ENCODE measurements around the gene LPCAT4. TPM values are rescaled to one million over a fixed set of nuclear protein-coding genes. Genes with fewer than 3 reads are reported as not detected.
A peak's percentile ranks its signal among the peaks of the same experiment; 100 is the strongest.
"Not testable (repeated sequence)": the region's sequence is repeated elsewhere in the genome, so short reads cannot be mapped to it uniquely, and the experiment has no call there.

LPCAT4 gene, protein sequence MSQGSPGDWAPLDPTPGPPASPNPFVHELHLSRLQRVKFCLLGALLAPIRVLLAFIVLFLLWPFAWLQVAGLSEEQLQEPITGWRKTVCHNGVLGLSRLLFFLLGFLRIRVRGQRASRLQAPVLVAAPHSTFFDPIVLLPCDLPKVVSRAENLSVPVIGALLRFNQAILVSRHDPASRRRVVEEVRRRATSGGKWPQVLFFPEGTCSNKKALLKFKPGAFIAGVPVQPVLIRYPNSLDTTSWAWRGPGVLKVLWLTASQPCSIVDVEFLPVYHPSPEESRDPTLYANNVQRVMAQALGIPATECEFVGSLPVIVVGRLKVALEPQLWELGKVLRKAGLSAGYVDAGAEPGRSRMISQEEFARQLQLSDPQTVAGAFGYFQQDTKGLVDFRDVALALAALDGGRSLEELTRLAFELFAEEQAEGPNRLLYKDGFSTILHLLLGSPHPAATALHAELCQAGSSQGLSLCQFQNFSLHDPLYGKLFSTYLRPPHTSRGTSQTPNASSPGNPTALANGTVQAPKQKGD
- total RNA-seq, result 100 to 1,000 TPM; 112 to 119 TPM

DNA sequence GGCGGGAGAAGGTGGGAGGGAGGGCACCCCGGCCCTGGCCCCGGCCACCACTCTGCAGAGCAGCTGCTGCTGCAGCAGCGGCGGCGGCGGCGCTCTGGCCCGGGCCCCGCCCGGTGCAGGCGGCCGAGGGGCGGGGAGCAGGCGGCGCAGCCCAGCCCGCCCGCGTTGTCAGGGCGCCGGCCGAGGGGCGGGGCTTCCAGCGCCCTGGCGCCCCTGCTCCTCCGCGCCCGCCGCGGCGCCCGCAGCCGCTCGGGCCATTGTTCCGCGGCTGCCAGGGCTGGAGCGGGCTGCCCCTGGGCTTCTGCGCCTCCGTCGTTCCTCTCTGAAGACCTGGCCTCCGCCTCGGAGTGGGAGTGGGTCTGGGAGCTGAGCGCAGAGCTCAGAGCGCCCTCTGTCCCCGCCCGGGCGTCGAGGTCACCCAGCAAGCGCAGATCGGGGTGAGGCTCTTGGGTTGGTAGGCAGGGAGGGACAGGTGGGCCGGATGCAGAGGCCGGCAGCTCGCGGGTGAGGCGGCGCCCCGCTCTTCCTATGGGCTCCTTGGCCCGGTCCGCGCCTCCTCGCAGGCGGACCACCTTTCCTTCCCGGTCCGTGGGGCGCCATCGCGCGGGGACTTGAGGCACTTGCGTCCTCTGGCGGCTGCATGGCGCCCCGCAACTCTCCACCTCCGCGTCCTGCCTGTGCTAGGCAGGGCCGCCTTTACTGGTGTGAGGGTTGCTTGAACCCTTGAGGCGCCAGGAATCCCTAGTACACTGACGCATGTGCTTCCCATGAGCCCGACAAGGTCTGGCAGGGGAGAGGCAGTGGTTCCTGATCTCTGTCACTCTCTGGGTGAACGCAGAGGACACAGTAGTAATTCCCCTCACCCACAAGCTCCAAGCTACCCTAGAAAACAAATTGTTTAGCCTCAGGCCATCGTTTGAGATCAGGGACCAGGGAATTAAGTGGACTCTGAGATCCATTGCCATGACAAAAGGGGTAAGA, at the start of gene LPCAT4:
TSS of gene LPCAT4 (minus strand) at position 96 of the 981 bp plus-strand sequence. CDS start 96 bp downstream, outside the sequence.
- DNase-seq (peak; percentile 95), ATAC-seq (ENCODE audit: low read depth) (peak; percentile 90)
- Mint-ChIP-seq H3K4me1 (peaks cover 27% of the 10 kb centered on the region), H3K27me3 (peaks cover 3% of the 10 kb centered on the region), H3K9me3 (peaks cover 2% of the 10 kb centered on the region), H3K36me3 (peaks cover 12% of the 10 kb centered on the region), H3K4me3 (peak within 1 kb of the TSS; percentile 98), H3K27ac (peak within 1 kb of the TSS; percentile 97)
- POLR2A ChIA-PET, result interaction anchor here (0.5 to 3.6 kb wide), 27 partner anchors 9 to 303 kb away, joined by 3 to 39 read pairs (median 4); partner anchors contain the start of genes EMC7, GOLGA8A, GOLGA8B and KATNBL1

DNA sequence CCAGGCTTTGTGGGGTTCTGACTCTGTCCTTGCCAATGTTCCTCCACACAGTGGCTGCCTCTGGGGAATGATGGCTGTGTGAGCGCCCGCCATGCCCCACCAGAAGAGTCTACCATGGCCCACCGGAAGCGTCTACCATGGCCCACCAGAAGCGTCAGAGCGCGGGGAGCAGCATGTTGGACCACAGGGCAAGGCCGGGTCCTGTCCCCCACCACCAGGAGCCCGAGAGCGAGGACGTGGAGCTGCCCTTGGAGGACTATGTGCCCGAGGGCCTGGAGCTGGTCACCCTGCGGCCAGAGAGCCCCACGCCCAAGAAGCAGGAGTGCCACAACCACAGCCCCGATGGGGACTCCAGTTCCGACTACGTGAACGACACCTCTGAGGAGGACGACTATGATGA, 42.5 kb upstream of the LPCAT4 start:
- H3K36me3 Mint-ChIP-seq; POLR2A ChIA-PET; ATAC-seq (ENCODE audit: low read depth); H3K27ac Mint-ChIP-seq; H3K27me3 Mint-ChIP-seq; DNase-seq; H3K4me3 Mint-ChIP-seq; H3K4me1 Mint-ChIP-seq; H3K9me3 Mint-ChIP-seq: not testable (repeated sequence)

DNA sequence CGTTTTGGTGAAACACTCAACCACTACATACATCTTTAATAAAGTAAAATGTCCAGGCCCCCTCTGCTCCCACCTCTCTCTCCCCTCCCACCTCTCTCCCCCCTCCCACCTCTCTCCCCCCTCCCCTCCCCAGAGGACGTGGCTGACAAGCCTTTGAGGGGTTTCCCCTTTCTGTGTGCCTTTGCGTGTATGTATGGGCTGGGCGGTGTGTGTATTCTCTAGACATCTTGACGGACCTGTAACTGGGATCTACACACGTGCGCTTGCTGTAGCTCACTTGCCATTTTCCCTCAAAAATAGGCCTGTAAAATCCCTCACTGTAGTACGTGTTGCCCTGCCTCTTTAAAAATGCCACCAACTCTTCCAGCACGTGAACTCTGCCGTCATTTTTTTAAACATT, 42.0 kb upstream of the LPCAT4 start:
- not testable (repeated sequence) for ATAC-seq (ENCODE audit: low read depth); DNase-seq

DNA sequence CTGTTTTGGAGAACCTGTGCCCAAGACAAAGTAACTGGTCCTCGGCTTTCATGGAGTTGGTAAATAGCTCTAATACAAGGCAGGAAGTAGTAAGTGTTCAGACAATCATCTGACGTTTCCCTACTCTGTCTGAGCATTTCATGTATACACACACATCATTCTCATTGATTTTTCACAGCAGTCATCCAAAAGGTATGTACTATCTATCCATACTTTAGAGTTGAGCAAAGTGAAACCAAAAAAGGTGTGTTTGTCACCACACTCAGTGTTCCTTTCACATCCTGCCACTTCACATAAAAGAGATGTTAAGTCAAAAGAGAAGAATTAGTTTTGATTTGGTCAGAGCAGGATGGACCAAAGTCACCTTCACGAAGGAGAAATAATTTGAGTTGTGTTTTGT, 36.9 kb upstream of the LPCAT4 start:
- ATAC-seq (ENCODE audit: low read depth), result peak; percentile 87
- H3K27ac Mint-ChIP-seq, H3K27me3 Mint-ChIP-seq, H3K4me1 Mint-ChIP-seq, DNase-seq, H3K36me3 Mint-ChIP-seq, H3K9me3 Mint-ChIP-seq, POLR2A ChIA-PET, H3K4me3 Mint-ChIP-seq: not testable (repeated sequence)

More for the DNA sequence above, 42.0 kb upstream of the LPCAT4 start:
- H3K27ac Mint-ChIP-seq, H3K9me3 Mint-ChIP-seq, H3K4me1 Mint-ChIP-seq, H3K27me3 Mint-ChIP-seq, H3K4me3 Mint-ChIP-seq, H3K36me3 Mint-ChIP-seq, POLR2A ChIA-PET: not testable (repeated sequence)

DNA sequence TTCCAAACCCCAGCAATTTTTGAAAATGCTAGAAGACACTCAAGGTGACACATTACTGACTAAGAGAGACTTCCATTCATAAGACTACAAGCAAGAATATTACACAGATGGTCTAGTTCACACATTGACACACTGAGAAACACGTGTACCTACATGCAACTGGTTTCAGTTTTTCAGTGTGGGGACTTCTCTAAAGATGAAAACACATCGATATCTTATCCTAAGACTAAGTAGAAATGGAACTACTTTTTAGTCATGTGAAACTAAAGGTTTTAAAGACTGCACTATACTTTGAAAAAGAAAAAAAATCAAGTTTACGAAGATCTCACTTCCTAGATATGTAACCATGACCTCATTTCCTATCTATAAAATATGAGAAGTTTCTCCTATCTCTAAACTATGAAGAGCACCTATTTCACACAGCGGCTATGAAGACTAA, 36.2 kb upstream of the LPCAT4 start:
- DNase-seq, H3K27me3 Mint-ChIP-seq, H3K4me3 Mint-ChIP-seq, H3K9me3 Mint-ChIP-seq, H3K4me1 Mint-ChIP-seq, H3K27ac Mint-ChIP-seq, H3K36me3 Mint-ChIP-seq, POLR2A ChIA-PET: not testable (repeated sequence)
- peak; percentile 19 for ATAC-seq (ENCODE audit: low read depth)

DNA sequence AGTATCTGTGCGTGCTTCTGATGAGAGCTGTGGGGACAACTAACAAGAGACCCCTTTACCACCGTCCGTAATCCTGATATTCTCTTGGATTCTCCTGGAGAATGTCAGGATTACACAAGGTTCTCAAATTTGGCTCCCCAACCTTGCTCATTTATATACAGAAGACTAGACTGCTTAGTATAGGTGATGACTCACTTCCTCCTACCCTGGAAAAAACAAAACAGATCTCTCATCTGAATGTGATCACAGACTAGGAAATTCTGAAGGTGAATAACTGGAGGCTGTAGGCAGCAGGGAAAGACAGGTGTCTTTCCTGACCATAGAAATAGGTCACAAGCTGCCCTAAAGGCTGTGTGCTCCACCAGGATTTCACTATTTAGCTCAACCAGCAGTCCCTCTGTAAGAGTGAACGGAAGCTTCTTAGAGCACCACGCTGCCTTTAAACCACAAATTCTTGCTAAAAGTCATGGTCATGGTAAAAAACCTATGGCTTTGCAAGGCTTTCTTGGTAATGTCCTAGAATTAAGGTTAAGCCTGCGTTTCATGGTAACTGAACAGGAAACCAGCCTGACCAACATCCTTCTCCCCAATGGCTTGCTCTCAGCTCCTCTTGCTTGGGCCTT, 30.8 kb upstream of the LPCAT4 start:
- DNase-seq, H3K36me3 Mint-ChIP-seq, H3K4me1 Mint-ChIP-seq, H3K27me3 Mint-ChIP-seq, H3K27ac Mint-ChIP-seq, H3K4me3 Mint-ChIP-seq, H3K9me3 Mint-ChIP-seq, POLR2A ChIA-PET: not testable (repeated sequence)
- ATAC-seq (ENCODE audit: low read depth), result peak; percentile 93

DNA sequence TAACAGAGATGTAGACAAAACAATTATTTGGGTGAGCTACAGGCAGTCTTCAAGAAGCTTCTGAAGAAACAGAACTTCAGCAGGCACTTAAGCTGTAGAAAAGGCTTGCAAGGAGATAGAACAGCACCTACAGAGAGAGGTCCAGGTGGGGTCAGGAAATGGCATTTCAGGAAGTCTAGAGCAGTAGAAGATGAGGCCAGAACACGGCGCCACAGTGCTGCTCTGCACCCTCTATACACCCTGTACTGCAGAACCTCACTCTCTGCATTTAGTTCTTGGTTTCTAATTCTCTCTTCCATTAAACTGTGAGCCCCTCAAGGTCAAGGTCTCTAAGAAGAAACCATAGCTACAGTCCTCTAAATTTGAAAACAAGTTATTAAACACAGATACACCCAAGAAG, 26.0 kb upstream of the LPCAT4 start:
- H3K27ac Mint-ChIP-seq; ATAC-seq (ENCODE audit: low read depth); POLR2A ChIA-PET; H3K27me3 Mint-ChIP-seq; DNase-seq; H3K36me3 Mint-ChIP-seq; H3K4me1 Mint-ChIP-seq; H3K9me3 Mint-ChIP-seq; H3K4me3 Mint-ChIP-seq: not testable (repeated sequence)

DNA sequence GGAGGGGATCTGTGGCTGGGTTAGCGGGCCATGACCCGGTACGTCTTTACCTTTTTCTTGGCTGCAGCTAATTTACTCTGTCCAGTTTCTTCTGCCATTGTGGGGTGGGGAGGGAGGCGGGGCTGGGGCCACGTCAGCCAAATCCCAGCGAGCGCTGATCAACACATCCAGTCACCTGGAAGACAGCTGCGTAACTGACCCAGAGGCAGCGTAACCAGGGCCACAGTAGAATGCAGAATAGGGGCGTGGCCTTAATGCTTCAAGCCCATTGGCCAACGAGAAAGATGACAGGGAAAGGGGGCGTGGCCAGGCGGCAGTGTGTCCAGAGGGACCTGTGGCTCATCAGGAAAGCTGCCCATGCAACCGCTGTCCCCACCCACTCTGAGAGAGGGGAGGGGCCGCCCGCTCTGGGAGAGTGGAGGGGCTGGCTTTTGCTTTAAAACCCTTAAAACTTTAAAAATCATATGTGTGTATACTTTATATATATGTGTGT, 22.6 kb upstream of the LPCAT4 start:
- H3K9me3 Mint-ChIP-seq; DNase-seq; ATAC-seq (ENCODE audit: low read depth); POLR2A ChIA-PET; H3K27ac Mint-ChIP-seq; H3K27me3 Mint-ChIP-seq; H3K4me1 Mint-ChIP-seq; H3K4me3 Mint-ChIP-seq; H3K36me3 Mint-ChIP-seq: not testable (repeated sequence)

DNA sequence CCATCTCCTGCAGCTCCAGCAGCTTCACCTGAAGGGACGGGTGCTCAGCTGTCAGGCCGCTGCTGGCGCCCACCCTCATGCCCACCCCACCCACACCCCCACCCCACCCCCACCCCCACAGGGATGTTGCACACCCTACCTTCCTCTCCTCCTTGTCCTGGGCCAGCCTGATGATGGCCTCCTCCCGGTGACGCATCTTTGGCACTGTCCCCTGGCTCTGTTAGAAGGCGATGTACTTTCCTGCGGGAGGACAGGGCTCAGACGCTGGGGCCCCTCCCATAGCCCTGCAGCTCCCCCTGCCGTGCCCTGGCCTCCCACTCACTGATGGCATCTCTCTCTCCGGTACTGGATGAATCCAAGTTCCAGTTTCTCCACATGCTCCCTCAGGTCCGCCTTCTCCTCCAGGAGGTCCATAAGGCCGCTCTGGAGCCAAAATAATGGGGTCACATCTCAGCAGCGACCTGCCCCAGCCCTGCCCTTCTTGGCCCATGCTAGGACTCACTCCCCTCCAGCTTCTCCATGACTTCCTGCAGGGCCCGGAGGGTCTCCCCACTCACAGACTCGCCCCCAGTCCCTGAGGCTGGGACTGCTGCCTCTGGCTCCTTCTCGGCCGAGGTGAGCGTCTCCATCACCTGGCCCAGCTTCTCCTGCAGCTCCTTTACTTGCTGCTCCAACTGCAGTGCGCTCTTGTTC, 15.0 kb upstream of the LPCAT4 start:
- H3K4me3 Mint-ChIP-seq; POLR2A ChIA-PET; H3K4me1 Mint-ChIP-seq; H3K9me3 Mint-ChIP-seq; H3K27me3 Mint-ChIP-seq; H3K27ac Mint-ChIP-seq; ATAC-seq (ENCODE audit: low read depth); DNase-seq: not testable (repeated sequence)
- peaks cover 10% of the 10 kb centered on the region for H3K36me3 Mint-ChIP-seq

DNA sequence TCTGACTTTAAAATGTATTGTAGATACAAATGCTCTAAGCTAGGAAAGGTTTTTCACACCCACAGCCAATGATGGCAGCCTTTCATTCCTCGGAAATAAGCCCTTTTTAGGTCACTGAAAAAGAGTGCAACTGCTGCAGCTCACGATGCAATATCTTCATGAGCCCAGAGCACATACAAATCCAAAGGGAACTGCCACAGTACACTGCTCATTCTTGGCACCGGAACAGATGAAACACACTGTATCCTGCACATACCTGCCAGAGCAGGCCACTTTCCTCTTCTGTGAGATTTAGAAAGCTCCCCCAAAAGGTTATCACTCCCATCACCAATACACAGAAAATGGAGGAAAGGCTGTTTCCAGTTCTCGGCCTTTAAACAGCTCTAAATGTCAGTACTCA, 13.5 kb upstream of the LPCAT4 start:
- H3K4me1 Mint-ChIP-seq; ATAC-seq (ENCODE audit: low read depth); H3K27me3 Mint-ChIP-seq; H3K9me3 Mint-ChIP-seq; DNase-seq; H3K27ac Mint-ChIP-seq; POLR2A ChIA-PET; H3K4me3 Mint-ChIP-seq: not testable (repeated sequence)
- H3K36me3 Mint-ChIP-seq, result peaks cover 12% of the 10 kb centered on the region

DNA sequence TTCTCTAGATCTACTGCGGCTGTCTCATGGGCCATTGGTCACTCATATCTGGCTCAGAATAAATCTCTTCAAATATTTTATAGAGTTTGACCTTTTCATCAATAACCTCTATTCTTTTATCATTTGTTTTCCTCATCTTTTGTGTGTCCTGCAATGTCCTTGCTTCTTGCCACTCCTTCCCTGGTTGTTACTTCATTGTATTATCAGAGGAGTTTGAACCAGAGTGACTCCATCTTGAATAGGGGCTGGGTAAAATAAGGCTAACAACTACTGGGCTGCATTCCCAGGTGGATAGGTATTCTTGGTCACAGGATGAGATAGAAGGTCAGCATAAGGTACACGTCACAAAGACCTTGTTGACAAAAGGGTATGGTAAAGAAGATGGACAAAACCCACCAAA, 9.9 kb upstream of the LPCAT4 start:
- no peaks in the 10 kb centered on the region for H3K27me3 Mint-ChIP-seq
- H3K36me3 Mint-ChIP-seq, result peaks cover 12% of the 10 kb centered on the region
- POLR2A ChIA-PET, result interaction anchor here (1.1 kb wide), 1 partner anchor 9 kb away, joined by 3 read pairs; no protein-coding TSS in a partner anchor
- H3K27ac Mint-ChIP-seq, result no peak overlapping the region
- no peaks in the 10 kb centered on the region for H3K4me1 Mint-ChIP-seq
- DNase-seq (no peak), ATAC-seq (ENCODE audit: low read depth) (no peak)
- H3K4me3 Mint-ChIP-seq, result no peak overlapping the region
- H3K9me3 Mint-ChIP-seq, result no peaks in the 10 kb centered on the region

DNA sequence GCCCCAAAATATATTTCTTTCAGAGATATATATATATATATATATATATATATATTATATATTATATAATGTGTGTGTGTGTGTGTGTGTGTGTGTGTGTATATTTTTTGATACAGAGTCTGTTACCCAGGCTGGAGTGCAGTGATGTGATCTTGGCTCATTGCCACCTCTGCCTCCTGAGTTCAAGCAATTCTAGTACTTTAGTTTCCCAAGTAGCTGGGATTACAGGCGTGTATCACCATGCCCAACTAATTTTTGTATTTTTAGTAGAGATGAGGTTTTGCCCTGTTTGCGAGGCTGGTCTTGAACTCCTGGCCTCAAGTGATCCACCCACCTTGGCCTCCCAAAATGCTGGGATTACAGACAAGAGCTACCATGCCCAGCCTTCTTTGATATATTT, 8.5 kb upstream of the LPCAT4 start:
- H3K4me3 Mint-ChIP-seq; H3K9me3 Mint-ChIP-seq; H3K27me3 Mint-ChIP-seq; DNase-seq; ATAC-seq (ENCODE audit: low read depth); H3K27ac Mint-ChIP-seq; POLR2A ChIA-PET; H3K4me1 Mint-ChIP-seq: not testable (repeated sequence)
- H3K36me3 Mint-ChIP-seq, result peaks cover 17% of the 10 kb centered on the region
